ENCODE measurements around the gene CRADD. TPM values are rescaled to one million over a fixed set of nuclear protein-coding genes. Genes with fewer than 3 reads are reported as not detected.
"Not testable (repeated sequence)": the region's sequence is repeated elsewhere in the genome, so short reads cannot be mapped to it uniquely, and the experiment has no call there.

The CRADD gene
- total RNA-seq, 1 donor from 2014 or later, result 18.7 TPM

DNA sequence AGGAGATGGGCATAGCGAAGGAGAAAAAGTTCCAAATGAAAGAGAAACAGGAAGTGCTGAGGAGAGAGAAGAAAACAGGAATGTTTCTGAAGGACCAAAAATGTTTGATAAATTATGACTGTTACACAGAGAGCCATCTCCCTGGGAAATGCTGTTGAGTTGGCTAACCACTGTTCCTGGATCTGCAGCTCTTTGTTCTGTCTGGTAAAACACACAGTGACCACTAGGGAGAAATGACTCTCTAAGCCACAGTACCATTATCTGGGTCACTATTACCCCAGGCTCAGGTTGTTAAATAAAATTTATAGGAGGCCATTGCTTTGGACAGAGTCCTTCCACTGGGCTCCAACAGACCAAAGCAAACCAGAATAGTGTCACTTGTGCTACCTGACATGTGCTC lies 219.3 kb downstream of the CRADD start:
- DNase-seq (ENCODE audit: low spot score), result no peak

DNA sequence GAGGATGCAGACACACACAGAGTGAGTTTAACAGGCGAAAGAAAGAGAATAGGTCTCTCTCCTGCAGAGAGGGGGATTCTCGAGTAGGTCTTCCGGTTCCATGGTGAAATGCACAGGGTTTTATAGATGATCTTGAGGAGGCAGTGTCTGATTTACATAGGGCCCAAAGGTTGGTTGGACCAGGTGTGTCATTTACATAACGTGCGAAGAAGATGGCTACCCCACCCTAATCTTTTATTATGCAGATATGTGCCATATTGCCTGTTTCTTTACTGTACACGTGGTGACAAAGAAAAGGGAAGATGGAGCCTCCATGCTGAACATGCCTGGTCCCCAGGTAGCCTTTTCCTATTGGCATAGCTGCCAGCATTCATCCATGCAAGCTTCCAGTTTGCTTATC lies 219.8 kb downstream of the CRADD start:
- DNase-seq (ENCODE audit: low spot score), result no peak

DNA sequence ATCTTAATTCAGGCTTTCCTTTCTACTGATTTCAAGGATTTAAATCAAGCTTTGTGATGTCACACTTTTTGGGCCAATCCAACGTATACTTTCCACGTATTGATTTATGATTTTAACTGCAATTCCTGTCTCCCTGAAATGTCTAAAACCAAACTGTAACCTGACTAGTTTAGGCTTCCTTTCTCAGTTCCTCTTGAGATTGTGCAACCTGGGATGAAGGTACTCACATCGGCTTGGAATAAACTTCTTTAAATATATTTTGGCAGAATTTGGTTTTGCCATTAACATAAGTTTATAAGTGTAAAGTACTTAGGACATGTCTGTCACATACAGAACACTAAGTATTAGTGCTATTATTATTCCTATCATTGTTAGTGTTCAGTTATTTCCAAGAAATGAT lies 224.6 kb downstream of the CRADD start:
- no peak for DNase-seq (ENCODE audit: low spot score)

DNA sequence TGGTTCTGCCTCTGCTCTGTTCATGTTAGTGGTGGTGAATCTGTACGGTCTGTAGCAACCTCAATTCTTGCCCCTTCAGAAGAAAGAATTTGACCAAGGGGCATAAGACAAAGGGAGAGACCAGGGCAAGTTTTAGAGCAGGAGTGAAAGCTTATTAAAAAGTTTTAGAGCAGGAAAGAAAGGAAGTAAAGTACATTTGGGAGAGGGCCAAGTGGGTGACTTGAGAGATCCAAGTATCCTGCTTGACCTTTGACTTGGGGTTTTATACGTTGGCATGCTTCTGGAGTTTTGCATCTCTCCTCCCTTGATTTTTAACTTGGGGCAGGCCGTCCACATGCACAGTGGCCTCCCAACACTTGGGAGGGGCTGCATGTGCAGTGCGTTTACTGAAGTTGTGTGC lies 225.0 kb downstream of the CRADD start:
- no peak for DNase-seq (ENCODE audit: low spot score)

- DNase-seq (ENCODE audit: low spot score), result no peak
Observed at GRCh38 chr12:93902736-93903562, 225.8 kb downstream of the CRADD start.

GRCh38 chr12:93904124-93904523 lies 226.9 kb downstream of the CRADD start:
- no peak for DNase-seq (ENCODE audit: low spot score)

- no peak for DNase-seq (ENCODE audit: low spot score)
Observed at GRCh38 chr12:93908264-93908663, 231.1 kb downstream of the CRADD start.

DNA sequence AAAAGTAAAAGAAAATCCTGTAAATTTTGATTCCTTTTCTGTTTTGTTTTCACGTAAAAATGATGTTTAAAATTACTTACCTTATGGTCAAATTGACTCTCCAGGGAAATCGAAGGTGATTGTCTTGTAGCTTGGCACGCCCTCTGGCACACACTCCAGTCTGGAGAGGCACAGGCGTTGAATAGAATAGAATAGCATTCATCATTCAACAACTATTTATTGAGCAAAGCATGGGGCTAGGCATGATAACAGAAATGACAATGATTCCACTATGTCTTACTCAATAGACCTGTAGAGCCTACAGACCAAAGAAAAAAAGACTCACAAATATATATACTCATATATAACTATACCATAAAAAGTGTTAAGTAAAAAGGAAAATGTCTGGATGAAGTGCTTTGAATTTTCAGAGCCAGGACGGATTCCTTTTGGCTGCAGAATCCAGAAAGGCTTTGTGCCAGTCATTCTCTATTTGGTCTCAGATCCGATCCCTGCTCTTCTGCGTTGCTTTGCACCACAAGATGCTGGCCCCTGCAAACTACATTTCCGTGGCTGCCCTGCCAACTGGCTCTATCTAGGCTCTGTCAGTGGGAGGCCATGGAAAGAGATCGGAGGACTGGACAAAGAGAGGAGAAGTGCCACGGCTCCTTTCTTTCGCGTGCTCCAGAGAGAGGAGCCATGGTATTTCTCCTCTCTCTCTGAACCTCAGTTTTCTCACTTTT lies 231.8 kb downstream of the CRADD start:
- no peak for DNase-seq (ENCODE audit: low spot score)

DNA sequence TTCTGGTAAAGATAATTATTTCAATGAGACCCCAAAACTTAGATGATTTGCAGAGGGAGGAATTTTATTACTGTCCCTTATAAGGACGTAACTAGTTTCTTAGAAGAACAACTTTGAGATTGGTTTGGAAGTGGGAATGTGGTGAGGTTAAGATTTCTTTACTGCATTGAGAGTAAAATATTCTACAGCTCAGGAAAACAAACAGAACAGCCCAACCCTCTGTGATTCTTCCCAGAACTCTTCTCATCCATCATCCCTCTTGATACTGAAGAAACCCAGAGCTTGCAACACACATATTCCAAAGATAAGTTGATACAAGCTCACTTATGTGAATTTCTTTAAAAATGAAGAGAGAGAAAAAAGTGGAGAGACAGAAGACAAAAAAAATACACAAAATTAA lies 234.2 kb downstream of the CRADD start:
- DNase-seq (ENCODE audit: low spot score), result no peak

DNA sequence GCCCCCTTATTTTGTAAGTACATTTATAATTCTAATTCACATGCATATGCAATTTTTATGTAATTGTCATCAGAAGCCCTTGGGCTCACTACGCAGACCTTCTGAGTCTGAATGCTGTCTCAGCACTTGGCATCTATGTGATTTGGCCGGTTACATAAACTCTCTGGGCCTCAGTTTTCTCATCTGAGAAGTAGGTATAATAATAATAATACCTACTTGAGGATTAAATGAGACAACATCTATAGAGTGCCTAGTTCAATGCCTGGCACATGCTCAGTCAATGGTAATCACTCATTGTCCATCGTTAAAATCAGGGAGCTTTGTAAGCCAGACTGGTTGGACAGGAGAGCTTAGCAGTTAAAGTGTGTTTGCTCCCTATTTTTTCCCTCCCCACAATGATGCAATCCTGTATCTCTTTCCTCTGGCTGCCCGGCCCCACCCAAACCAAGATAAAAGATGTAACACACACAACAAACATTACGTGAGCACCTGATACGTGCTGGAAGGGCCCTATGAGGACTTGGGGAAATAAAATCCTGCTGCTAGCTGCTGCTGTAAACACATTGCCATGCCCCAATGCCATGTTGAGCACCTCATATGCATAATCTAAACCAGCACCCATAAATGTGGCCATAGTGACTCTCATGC lies 235.0 kb downstream of the CRADD start:
- no peak for DNase-seq (ENCODE audit: low spot score)

- DNase-seq (ENCODE audit: low spot score), result no peak
Observed at GRCh38 chr12:93913845-93914244, 236.7 kb downstream of the CRADD start.

DNA sequence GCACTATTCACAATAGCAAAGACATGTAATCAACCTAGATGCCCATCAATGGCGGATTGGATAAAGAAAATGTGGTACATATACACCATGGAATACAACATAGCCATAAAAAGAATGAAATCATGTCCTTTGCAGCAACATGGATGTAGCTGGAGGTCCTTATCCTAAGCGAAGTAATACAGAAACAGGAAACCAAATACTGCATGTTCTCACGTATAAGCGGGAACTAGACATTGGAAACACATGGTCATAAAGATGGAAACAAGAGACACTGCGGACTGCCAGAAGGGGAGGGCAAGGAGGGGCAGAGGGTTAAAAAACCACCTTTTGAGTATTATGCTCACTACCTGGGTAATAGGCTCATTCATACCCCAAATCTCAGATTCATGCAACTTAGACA lies 237.1 kb downstream of the CRADD start:
- no peak for DNase-seq (ENCODE audit: low spot score)

DNA sequence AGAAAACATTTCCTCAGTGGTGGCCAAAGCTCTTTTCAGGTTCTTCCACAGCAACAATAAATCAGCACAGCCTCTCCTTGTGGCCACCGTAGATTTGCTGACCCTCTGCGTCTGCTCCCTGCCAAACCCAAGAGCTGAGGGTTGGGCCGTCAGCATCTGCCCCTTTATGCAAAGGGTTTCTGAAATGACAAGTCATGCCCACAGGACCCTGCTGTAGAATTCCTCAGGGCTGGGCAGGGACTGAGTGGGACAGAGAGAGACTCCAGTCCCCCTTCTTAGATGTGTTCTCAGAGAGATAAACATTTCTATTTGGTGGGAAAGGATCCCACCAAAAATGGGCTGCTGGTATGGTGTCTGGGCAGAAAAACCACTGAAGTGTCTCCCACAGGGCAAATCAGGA lies 238.2 kb downstream of the CRADD start:
- no peak for DNase-seq (ENCODE audit: low spot score)

DNA sequence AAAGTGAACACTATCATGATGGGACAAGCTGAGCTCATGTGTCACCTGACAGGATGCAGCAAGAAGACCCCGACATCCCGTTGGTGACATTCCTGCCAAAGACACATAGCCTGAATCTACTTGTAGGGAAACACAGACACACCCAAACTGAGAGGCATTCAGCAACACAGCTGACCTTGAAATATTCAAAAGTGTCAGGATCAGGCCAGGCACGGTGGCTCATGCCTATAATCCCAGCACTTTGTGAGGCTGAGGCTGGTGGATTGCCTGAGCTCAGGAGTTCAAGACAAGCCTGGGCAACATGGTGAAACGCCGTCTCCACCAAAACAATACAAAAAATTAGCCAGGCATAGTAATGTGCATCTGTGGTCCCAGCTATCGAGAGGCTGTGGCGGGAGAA lies 239.2 kb downstream of the CRADD start:
- no peak for DNase-seq (ENCODE audit: low spot score)

- no peak for DNase-seq (ENCODE audit: low spot score)
Observed at GRCh38 chr12:93918262-93918661, 241.1 kb downstream of the CRADD start.

GRCh38 chr12:93918900-93919299 lies 241.7 kb downstream of the CRADD start:
- no peak for DNase-seq (ENCODE audit: low spot score)

DNA sequence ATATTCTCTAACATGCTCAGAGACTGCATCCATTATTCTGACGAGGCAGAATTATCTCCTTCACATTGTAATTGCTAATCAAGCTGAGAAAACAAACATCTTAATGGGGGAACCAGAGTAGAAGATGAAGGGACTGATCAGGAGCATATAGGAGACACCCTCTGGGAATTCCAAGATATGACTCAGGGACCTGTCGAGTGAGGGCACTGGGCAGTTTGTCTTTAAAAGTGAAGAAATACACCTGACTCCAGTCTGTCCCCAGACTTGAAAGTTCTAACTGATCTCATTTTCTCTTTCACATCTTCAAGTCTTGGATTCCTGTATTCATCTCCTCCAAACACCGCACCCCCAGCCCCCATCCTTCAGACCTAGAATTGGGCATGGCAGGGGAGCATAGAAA lies 244.3 kb downstream of the CRADD start:
- no peak for DNase-seq (ENCODE audit: low spot score)

GRCh38 chr12:93922583-93923006 lies 245.4 kb downstream of the CRADD start:
- no peak for DNase-seq (ENCODE audit: low spot score)

DNA sequence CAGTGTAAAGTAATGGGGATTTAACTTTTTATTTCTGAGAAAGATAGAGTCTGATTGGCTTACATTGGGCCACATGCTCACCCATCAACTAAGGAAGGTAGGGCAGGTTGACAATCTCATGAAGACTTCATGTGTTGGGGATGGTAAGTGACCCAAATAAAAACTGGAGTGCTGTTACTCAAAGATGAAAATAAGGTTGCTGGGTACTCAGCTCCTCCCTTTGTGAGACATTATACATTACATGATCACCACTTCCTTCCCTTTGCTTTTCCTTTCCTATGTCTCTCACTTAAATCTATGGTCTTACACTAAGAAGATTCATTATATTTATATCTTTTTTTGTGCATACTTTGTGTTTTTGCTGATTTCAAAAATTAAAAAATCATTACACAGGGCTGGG lies 247.2 kb downstream of the CRADD start:
- no peak for DNase-seq (ENCODE audit: low spot score)

DNA sequence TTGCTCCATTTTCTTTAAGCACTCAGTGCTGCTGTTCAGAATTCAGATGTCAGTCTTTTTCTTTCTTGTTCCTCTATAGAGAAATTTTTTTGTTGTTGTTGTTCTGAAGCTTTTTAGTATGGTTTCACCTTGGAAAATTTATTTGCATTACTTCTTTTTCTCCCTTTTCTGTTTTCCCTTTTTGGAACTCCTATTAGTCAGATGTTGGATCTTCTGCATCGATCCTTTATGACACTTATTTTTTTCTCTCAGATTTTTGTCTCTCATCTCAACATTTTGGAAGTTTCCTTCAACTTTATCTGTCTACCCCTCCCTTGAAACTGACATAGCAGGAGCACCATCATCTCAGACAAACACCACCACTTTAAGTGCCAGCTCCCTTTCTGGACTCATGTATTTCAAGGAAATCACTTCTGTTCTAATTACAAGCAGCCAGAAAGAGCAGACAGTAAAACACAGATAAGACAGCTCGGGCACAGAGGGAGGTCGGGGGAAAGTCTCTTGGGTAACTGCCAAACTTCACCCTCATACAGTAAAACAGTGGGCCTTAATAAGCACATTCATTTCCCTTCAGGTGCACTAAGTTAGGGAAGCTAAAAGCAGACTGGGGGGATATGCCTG lies 248.5 kb downstream of the CRADD start:
- DNase-seq (ENCODE audit: low spot score), result no peak

- no peak for DNase-seq (ENCODE audit: low spot score)
Observed at GRCh38 chr12:93926237-93926636, 249.1 kb downstream of the CRADD start.

DNA sequence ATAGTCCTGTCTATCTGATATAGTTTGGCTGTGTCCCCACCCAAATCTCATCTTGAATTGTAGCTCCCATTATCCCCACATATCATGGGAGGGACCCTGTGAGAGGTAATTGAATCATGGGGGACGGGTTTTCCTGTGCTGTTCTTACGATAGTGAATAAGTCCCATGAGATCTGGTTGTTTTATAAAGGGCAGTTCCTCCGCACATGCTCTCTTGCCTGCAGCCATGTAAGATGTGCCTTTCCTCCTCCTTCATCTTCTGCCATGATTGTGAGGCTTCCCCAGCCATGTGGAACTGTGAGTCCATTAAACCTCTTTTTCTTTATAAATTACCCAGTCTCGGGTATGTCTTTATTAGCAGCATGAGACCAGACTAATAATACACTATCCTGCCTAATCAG lies 251.9 kb downstream of the CRADD start:
- not testable (repeated sequence) for DNase-seq (ENCODE audit: low spot score)

Measured in ureter (tissue), 1 donor.